GM19239 (cell line): ENCODE results near the gene POU4F1.
A peak's percentile ranks its signal among the peaks of the same experiment; 100 is the strongest.
"Not testable (repeated sequence)": the region's sequence is repeated elsewhere in the genome, so short reads cannot be mapped to it uniquely, and the experiment has no call there.

ENCODE experiments used
- DNase-seq: peaks from one replicate; pipeline ENCODE4 v3.0.0; 2011; ENCODE audit warnings: low spot score; ENCODE audit not compliant: insufficient read length
- FAIRE-seq: peaks from 2 replicates; lab custom pipeline; 2011; peaks lifted over from hg19 to GRCh38; lab: Jason Lieb, UNC

Gene POU4F1, protein sequence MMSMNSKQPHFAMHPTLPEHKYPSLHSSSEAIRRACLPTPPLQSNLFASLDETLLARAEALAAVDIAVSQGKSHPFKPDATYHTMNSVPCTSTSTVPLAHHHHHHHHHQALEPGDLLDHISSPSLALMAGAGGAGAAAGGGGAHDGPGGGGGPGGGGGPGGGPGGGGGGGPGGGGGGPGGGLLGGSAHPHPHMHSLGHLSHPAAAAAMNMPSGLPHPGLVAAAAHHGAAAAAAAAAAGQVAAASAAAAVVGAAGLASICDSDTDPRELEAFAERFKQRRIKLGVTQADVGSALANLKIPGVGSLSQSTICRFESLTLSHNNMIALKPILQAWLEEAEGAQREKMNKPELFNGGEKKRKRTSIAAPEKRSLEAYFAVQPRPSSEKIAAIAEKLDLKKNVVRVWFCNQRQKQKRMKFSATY

DNA sequence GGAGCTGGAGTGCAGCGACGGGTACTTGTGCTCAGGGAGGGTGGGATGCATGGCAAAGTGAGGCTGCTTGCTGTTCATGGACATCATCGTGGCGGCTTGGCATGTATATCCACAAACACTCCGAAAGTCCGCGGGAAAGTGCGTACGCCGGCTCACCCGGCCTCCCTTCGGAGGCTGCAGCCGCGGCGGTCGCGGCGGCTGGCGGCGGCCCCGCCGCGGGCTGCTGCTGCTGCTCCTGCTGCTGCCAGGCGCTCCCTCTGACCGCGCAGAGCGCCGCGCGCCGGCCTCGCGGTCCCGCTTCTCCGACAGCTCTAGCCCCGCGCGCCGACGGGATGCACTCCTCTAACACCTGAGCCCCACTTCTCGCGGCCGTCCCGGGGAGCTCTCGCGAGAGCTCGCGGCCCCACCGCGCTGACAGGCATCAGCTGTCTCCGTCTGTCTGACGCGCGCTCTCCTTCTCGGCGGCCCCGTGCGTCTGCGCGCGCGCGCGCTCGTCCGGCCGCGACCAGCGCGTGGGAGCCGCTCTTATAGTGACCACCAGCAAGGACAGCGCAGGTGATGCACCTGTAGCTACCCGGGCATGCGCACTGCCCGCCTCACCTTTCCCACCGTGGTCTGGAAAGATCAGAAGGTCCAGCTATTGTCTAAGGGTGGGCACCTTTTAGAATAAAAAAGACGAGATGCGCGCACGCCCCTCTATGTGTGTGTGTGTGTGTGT lies at the start of gene POU4F1:
POU4F1 (minus strand) TSS at position 313 of the 718 bp plus-strand sequence; CDS start at position 87, 226 bp downstream.
- peak; percentile 72 for DNase-seq
- FAIRE-seq = no peak

DNA sequence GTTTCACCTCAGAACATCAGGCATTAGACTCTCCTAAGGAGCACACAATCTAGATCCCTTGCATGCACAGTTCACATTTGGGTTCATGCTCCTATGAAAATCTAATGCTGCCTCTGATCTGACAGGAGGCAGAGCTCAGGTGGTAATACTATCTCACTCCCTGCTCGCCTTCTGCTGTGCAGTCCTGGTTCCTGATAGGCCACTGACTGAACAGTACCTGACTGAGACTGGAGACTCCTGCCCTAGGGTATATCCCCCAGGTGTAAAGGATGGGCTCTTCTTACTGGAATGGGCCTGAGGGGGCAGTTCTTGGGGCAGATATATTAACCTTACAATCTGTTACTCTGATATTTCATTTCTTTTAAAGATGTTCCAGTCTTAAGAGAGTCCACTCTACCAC lies 49.3 kb upstream of the POU4F1 start:
- FAIRE-seq = no peak
- no peak for DNase-seq

DNA sequence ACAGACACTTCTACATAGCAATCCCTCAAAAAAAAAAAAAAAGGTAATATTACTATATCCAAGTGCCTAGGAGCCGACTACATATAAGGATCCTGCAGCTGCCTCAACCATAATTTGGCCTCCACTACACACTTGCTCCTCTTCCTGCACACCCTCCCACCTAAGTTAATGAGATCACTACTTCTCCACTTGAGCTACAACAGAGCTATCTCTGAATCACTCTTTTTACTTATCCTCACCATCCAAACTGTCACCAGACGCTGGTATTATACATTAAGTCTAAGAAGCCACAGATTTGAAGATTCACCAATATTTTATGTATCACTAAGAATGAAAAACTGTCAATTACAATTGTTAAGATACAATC lies 47.3 kb upstream of the POU4F1 start:
- DNase-seq (no peak), FAIRE-seq (no peak)

DNA sequence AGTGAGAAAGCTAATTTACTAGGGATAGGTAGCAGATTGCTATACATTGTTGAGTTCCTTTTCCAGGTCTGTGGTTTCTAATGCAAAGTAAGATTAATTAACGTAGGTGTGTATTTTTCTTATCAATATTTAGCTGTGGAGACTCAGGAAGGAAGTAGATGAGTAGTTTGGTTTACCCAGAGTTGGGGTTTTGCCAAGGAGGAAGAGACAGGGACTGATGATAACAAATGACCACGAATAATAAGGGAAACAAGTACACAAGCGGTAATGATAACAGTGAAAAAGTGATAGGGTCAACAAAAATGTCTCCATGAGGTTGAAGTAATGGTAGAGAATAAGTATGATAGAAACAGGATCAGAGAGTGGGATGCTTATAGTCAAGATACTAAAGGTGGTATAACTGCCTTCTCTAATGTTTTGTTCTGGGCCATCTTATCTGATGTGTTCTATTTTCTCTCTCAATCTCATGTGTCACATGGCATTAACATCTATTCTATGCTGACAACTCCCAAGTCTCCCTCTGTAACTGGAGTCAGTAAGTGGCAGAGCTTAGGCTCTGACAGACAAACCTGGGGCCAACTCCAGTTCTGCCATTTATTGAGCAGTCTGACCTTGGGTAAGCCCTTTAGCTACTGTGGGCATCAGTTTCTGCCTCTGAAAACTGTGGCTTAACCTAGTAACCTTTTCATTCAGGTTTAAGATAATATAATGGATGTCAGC lies 46.8 kb upstream of the POU4F1 start:
- FAIRE-seq = peak; percentile 18
- DNase-seq = no peak

DNA sequence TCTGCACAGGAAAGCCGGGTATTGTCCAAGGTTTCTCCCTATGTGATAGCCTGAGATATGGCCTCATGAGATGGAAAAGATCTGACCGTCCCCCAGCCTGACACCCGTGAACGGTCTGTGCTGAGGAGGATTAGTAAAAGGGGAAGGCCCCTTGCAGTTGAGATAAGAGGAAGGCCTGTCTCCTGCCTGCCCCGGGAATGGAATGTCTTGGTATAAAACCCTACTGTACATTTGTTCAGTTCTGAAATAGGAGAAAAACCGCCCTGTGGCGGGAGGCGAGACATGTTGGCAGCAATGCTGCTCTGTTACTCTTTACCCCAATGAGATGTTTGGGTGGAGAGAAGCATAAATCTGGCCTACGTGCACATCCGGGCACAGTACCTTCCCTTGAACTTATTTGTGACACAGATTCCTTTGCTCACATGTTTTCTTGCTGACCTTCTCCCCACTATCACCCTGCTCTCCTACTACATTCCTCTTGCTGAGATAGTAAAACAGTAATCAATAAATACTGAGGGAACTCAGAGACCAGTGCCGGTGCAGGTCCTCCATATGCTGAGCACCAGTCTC lies 43.8 kb upstream of the POU4F1 start:
- FAIRE-seq, DNase-seq: not testable (repeated sequence)

DNA sequence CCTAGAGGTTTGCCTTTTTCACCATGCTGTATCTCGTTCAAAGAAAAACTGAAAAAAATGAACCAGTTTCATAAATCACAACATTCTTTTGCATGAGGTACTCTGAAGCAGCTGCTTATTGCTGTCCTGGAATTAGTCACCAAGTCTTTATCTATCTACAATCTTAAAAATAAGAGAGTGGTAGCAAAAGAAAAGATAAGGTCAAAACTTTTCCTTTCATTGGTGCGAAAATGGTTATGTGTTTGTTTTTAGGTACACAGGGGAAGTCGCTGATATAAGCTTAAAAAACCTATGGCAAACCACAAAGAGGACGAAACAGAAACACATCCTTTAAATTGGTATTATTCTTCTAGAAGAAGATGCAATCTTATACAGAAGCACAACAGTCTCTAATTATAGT lies 34.9 kb upstream of the POU4F1 start:
- peak; percentile 11 for FAIRE-seq
- no peak for DNase-seq

DNA sequence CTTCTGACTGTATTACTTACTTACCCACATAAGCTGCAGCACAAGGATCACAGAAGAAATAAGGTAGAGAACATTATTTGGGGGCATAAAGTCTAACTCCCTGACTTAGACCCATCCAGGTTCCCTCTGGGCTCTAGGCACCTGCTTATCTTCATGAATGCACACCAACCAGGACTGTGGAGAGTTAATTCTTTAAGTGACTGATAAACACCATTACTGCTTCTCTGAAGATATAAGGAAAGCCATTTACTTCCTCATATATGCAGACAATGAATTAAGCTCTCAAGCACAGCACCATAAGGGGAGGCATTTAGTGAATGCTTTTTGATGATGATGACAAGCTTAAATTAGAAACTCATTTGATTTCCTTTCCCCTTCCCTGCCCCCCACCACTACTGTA lies 33.1 kb upstream of the POU4F1 start:
- FAIRE-seq (no peak), DNase-seq (no peak)

DNA sequence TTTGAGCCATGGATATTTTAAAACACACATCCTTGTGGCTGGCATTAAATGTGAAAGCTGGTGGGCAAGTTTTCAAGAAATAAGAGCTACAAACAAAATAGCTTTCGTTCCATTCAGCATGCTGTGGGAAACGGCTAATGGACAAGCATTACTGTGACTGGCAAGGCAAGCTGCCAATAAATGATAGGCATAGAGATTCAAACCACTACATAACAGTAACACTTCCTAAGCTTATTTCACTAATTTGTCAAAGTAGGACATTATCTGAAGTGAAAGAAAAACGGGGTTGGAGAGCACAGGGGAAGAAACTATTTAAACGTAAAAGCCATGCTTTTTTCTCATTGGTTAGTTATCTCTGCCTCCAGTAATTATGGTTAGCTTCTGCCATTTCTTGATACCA lies 29.6 kb upstream of the POU4F1 start:
- no peak for FAIRE-seq
- no peak for DNase-seq

DNA sequence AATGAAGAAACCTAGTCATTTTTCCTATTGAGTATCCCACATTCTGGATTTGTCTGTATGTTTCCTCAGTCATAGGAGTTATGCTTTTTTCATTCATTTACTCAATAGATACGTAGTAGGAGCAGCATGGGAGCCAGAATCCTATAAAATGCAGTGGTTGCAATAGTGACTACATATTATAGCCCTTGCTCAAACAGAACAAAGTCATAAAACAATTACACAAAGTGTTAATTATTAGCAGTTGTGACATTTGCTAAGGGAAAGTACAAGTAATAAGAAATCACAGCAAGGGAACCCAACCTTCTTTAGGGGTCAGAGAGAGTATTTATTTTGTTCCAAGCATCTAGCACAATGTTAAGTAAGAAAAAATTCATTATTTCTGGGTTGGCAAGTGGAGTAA lies 27.7 kb upstream of the POU4F1 start:
- DNase-seq = no peak

DNA sequence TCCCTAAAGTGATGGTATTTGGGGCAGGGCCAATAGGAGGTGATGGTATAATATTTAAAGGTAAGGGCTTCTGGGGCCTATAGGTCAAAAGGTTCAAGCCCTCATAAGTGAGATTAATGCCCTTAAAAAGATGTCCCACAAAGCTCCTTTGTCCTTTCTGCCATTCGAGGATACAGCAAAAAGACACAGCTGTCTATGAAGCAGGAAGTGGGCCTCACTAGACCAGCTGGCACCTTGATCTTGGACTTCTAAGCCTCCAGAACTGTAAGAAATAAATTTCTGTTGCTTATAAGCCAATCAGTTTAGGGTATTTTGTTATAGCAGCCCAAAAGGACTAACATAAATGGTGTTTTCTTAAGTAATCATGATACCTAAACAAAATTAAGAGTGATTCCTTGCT lies 27.2 kb upstream of the POU4F1 start:
- DNase-seq (no peak), FAIRE-seq (no peak)

More for the DNA sequence above, 27.7 kb upstream of the POU4F1 start:
- FAIRE-seq = peak; percentile 18

DNA sequence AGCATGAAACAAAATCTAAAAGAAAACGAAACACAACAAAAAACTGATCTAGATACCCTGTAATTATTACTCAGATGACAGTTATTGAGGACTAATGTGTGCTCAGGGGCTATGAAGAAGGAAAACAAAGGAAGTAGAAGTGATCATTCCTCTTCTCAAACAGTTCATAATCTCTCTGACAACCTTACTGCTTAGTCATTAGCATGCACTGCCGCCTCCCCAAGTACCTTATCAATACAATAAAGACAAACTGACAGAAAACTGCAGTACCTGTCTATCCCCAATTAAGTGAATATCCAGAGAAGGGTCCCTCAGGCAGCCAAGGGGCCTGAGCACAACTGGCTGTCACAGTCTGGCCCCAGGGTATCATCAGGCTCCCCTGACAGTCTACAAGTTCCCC lies 22.0 kb upstream of the POU4F1 start:
- DNase-seq (no peak), FAIRE-seq (no peak)

DNA sequence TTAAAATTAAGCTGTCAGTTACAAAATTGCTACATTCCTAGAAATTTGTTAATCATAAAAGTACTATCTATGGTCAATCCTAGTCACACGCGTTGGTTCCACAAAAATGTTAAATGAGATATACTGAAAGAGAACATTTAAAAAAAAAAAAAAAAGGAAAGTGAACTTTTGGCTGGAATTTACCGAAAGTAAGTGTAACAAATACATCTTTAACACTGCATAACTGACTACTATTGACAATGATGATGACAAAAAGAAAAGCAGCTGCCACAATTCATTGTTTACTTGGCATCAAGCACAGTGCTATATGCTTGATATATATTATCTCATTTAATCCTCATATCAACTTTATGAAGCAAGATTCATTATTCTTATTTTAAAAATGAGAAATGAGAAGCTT lies 19.8 kb upstream of the POU4F1 start:
- FAIRE-seq = no peak
- DNase-seq = no peak

DNA sequence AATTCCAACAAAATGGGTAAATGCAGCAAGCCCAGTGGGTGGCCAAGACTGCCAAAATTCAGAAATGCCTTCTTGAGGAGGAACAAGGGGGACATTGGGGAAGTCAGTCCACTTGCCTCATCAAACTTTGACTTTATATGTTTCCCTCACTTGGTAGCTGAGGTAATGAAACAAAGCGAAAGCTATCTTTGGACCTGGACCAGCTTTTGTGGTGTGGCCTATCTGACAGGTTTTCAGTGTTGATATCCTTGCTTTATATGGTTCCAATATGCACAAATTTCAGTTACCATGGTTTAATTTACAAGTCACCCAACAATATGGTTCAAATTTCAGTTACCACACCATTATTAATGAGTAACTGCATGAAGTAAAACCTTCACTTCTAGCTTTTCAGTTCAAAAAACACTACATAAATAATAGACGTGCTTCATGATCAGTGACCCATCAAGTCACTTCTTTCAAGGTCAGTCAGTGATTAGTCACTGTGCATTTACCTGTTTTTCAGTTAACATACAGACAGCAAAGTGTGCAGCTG lies 17.7 kb upstream of the POU4F1 start:
- FAIRE-seq (peak; percentile 66), DNase-seq (no peak)

DNA sequence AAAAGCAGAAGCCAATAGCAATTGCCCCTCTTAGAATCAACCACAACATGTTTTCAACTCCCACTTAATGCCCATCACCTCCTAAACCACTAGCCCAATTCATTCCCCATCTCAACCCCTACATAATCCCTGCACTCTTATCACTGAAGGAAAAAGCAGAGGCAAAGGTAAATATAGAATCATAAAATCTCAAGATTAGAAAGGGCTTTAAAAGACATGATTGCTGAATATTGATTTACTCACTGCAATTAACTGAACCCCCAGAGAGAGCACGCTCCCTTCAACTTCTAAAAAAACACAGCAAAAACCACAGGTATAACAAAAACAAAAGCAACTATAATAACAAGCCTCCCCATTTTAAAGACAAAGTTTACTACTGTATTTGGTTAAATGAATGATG lies 15.1 kb upstream of the POU4F1 start:
- FAIRE-seq (no peak), DNase-seq (no peak)

DNA sequence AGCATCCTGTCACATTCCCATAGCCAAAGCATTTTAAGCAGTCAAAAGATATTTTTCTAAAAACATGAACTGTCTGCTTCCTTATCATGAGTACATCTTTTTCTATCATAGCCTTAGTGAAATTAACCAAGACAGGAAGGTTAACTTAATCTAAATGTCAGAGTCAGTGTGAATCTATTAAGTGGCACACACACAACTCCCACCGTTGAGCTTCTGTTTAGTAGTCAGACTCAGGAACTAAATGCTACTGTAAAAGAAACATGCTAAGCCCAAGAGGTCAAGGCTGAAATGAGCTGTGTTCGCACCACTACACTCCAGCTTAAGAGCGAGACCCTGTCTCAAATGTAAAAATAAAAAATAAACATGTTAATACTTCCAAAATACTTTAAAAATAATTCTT lies 7.7 kb upstream of the POU4F1 start:
- no peak for DNase-seq
- no peak for FAIRE-seq

DNA sequence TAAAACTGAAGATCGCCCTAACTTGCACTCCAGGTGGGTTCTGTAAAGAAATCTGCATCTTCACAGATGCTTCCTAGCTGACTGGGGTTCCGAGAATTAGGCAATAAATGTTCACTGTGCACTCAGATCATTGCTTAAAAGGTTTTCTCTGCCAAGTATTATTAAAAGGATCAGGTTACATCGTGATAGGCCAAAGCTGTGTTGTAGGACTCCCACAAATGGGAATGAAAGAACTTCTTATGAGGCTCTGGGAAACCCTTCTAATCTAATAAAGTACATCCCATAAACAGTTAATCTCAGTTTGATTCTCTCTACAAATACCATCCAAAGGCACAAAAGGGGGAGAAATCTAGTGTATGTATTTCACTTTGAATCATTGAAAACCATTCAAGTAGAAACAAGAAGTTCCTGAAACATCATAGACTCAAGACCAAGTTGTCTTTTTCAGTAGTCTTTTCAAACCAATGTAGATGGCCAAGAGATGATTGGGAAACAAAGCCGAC lies 7.1 kb upstream of the POU4F1 start:
- DNase-seq (no peak), FAIRE-seq (no peak)

DNA sequence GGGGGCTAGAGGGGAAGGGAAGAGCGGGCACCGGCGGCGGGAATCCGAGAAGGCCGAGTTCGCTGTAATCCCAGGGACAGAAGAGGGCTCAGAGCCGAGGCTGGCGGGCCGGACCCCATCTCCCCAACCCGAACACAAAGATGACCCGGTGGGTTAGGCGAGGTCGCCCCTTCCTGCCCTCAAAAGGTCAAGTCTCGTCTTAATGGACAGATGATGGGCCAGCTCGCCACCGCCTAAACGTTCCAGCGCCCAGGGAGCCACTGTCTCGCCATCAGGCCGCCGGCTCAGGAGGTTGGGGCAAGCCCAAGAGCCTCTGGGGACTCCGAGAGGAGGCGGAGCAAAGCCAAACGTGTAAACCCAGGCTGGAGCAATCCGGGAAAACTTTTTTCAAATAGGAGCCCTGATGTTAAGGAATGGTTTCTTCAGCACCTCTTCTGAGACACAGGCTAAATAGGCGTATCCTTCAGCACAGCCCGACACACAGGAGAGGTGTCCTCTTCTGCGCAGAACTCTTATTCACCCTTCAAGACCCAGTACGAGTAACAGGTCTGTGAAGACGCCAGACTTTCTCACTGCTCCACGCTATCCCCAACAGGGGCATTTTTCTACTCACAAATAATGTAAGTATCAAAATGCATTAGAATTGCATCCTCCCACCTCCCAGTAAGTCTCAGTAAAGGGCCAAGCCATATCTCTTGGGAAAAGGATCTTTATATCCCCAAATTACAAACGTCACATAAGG lies 6.3 kb upstream of the POU4F1 start:
- FAIRE-seq (no peak), DNase-seq (no peak)

DNA sequence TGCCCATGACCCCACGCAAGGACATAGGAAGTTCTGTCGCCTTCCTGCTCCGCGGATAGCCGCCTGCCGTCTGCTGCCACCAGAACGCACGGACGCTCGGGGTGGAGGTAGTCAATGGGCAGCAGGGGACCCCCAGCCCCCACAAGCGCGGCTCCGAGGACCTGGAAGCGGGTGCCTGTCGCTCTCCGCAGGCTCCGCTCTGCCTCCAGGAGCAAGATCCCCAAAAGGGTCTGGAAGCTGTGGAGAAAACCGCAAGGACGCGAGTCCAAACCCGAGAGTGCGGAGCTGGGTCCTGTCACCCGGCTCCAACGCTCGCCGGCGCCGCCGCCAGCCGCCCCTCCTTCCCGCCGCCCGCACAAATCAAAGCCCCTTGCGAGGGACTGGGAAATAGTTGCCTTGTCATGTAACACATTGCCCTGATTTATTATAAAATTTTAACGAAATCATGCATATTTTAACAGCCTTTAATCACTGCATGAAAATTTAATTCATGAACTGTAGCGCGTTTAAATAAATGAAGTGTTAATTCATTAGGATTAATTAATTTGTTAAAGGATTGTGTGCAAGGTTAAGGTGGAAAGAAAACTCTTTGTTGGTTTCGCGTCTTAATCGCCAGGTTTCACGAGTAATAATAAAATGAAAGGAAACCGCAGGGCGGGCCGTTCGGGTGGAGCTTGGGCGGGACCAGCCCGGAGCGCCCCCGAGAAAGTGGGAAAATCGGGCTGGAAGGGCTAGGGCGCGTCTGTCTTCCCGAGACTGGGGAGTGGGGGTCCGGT lies 5.5 kb upstream of the POU4F1 start:
- FAIRE-seq (no peak), DNase-seq (no peak)

DNA sequence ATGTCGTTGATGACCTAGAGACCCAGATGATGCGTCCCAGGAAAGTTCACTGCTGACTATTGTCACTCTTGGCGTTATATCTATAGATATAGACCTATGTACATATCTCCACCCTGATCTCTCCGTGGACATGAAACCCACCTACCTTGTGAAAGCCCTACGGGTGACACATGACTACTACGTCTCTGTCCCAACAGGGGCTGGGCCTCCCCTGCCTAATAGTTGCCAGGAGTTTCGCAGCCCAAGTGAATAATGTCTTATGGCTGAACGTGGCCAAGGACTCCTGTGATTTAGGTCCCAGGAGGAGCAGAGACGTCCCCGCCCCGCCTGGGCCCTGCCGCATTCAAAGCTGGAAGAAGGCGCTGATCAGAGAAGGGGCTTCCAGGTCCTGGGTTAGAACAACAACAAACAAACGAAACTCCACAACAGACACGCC lies 4.9 kb upstream of the POU4F1 start:
- FAIRE-seq = peak; percentile 11
- DNase-seq = no peak
